22Rv1 (cell line): Measurements from ENCODE around the gene RTN4R.
"Not testable (repeated sequence)": the region's sequence is repeated elsewhere in the genome, so short reads cannot be mapped to it uniquely, and the experiment has no call there.

Experiments used
- CTCF ChIP-seq: fragments of 450-650 bp; IDR thresholded peaks from 2 replicates; pipeline ENCODE4 v1.5.1; 2017; ENCODE audit warnings: mild to moderate bottlenecking
- ZFX ChIP-seq: fragments of 450-650 bp; IDR thresholded peaks from 2 replicates; pipeline ENCODE4 v1.6.1; 2017; ENCODE audit warnings: antibody characterized with exemption, borderline replicate concordance

DNA sequence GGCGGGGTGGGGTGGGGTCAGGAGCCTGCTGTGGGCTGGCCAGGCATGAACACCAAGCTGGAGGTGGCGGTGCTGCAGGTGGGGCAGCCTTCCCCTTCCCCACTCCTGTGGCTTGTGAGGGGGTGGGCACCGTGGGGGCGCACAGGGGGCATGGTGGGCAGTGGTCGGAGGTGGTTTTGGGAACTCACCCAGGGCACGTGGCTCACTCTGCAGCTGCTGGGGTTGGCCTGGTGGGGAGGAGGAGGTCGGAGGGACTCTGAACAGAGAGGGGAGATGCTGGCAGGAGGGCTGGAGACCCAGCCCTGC, 35.1 kb upstream of the RTN4R start:
- TF ChIP-seq CTCF, ZFX: not testable (repeated sequence)
